Ectodermal cell (in vitro differentiated cells): ENCODE data around the gene MBD6.
"Not testable (repeated sequence)": the region's sequence is repeated elsewhere in the genome, so short reads cannot be mapped to it uniquely, and the experiment has no call there.

Experiments
- H3K27ac ChIP-seq: 2 replicates; pipeline ENCODE4 v1.7.0; 2013; ENCODE audit warnings: mild to moderate bottlenecking, low read depth, low read length; ENCODE audit not compliant: insufficient read depth, poor library complexity, severe bottlenecking
- H3K27me3 ChIP-seq: 2 replicates; pipeline ENCODE4 v1.7.0; 2013; ENCODE audit warnings: mild to moderate bottlenecking, low read length; ENCODE audit not compliant: insufficient read depth, control insufficient read depth, poor library complexity, severe bottlenecking
- H3K36me3 ChIP-seq: one replicate; pipeline ENCODE4 v1.7.0; 2013; ENCODE audit warnings: low read length; ENCODE audit not compliant: control insufficient read depth, insufficient read depth
- H3K4me1 ChIP-seq: one replicate; pipeline ENCODE4 v1.7.0; 2013; ENCODE audit warnings: low read length; ENCODE audit not compliant: control insufficient read depth, insufficient read depth
- H3K4me3 ChIP-seq: 2 replicates; pipeline ENCODE4 v1.7.0; 2013; ENCODE audit warnings: low read depth, low read length, control low read depth; ENCODE audit not compliant: insufficient read depth
- H3K9me3 ChIP-seq: 2 replicates; pipeline ENCODE4 v1.7.0; 2013; ENCODE audit warnings: mild to moderate bottlenecking, low read length, moderate library complexity; ENCODE audit not compliant: control insufficient read depth
- WGBS, 2 experiments: methylation state at CpG; one replicate each; pipeline ENCODE4 v1.1.7; 2013; ENCODE audit warnings: missing lambda C conversion rate in 2 of 2; 5-methylcytosine and 5-hydroxymethylcytosine counted together

Gene MBD6

GRCh38 chr12:57558864-57559263, 36.2 kb downstream of the MBD6 start:
- Histone ChIP-seq H3K4me1 (peaks cover under 1% of the 10 kb centered on the region), H3K27me3 (no peaks in the 10 kb centered on the region), H3K4me3 (no peak overlapping the region), H3K9me3 (no peaks in the 10 kb centered on the region), H3K36me3 (no peaks in the 10 kb centered on the region), H3K27ac (no peak overlapping the region)
- WGBS, 2 experiments: 83 to 90% methylated on average over 4 of the region's 4 CpGs

- Histone ChIP-seq H3K4me3 (no peak overlapping the region), H3K27me3 (no peaks in the 10 kb centered on the region), H3K36me3 (no peaks in the 10 kb centered on the region), H3K4me1 (no peaks in the 10 kb centered on the region), H3K9me3 (no peaks in the 10 kb centered on the region), H3K27ac (no peak overlapping the region)
- 94 to 100% methylated on average over 2 of the region's 2 CpGs for WGBS, 2 experiments
These were observed 37.9 kb downstream of the MBD6 start for GRCh38 chr12:57560516-57560915.

GRCh38 chr12:57561117-57561516, 38.5 kb downstream of the MBD6 start:
- not testable (repeated sequence) for H3K27ac ChIP-seq, H3K4me1 ChIP-seq, H3K27me3 ChIP-seq, H3K9me3 ChIP-seq, H3K36me3 ChIP-seq, H3K4me3 ChIP-seq
- WGBS, 2 experiments: 89 to 100% methylated on average over 1 of the region's 1 CpG

GRCh38 chr12:57563358-57563757, 40.7 kb downstream of the MBD6 start:
- H3K4me1 ChIP-seq: no peaks in the 10 kb centered on the region

GRCh38 chr12:57564178-57564740, 41.6 kb downstream of the MBD6 start:
- WGBS, 2 experiments: 93 to 94% methylated on average over 7 of the region's 7 CpGs
- Histone ChIP-seq H3K27me3 (no peaks in the 10 kb centered on the region), H3K27ac (no peak overlapping the region)

More at GRCh38 chr12:57563358-57563757, 40.7 kb downstream of the MBD6 start:
- no peak overlapping the region for H3K4me3 ChIP-seq
- no peaks in the 10 kb centered on the region for H3K36me3 ChIP-seq
- H3K27me3 ChIP-seq: no peaks in the 10 kb centered on the region
- H3K27ac ChIP-seq: no peak overlapping the region
- H3K9me3 ChIP-seq: no peaks in the 10 kb centered on the region
- WGBS, 2 experiments: 92 to 94% methylated on average over 4 of the region's 4 CpGs

GRCh38 chr12:57568838-57569237, 46.2 kb downstream of the MBD6 start:
- Histone ChIP-seq H3K4me3 (no peak overlapping the region), H3K27ac (no peak overlapping the region), H3K27me3 (no peaks in the 10 kb centered on the region), H3K4me1 (no peaks in the 10 kb centered on the region), H3K36me3 (peaks cover 10% of the 10 kb centered on the region), H3K9me3 (no peaks in the 10 kb centered on the region)
- 92% methylated on average over 6 of the region's 6 CpGs for WGBS, 2 experiments

More at GRCh38 chr12:57564178-57564740, 41.6 kb downstream of the MBD6 start:
- no peak overlapping the region for H3K4me3 ChIP-seq
- no peaks in the 10 kb centered on the region for H3K36me3 ChIP-seq
- no peaks in the 10 kb centered on the region for H3K9me3 ChIP-seq
- no peaks in the 10 kb centered on the region for H3K4me1 ChIP-seq

GRCh38 chr12:57569858-57570257, 47.2 kb downstream of the MBD6 start:
- H3K27me3 ChIP-seq: no peaks in the 10 kb centered on the region
- no peaks in the 10 kb centered on the region for H3K4me1 ChIP-seq
- peaks cover 14% of the 10 kb centered on the region for H3K36me3 ChIP-seq
- H3K4me3 ChIP-seq: no peak overlapping the region
- H3K9me3 ChIP-seq: no peaks in the 10 kb centered on the region
- 93 to 96% methylated on average over 18 of the region's 18 CpGs for WGBS, 2 experiments
- no peak overlapping the region for H3K27ac ChIP-seq

- not testable (repeated sequence) for H3K27ac ChIP-seq, H3K9me3 ChIP-seq, H3K4me1 ChIP-seq, H3K4me3 ChIP-seq, H3K27me3 ChIP-seq
- H3K36me3 ChIP-seq: peaks cover 17% of the 10 kb centered on the region
- WGBS, 2 experiments: 78 to 86% methylated on average over 10 to 13 of the region's 13 CpGs
These were observed 47.8 kb downstream of the MBD6 start for GRCh38 chr12:57570438-57570837.

- H3K4me1 ChIP-seq: no peaks in the 10 kb centered on the region
- H3K4me3 ChIP-seq: no peak overlapping the region
- H3K9me3 ChIP-seq: no peaks in the 10 kb centered on the region
- no peak overlapping the region for H3K27ac ChIP-seq
- H3K27me3 ChIP-seq: no peaks in the 10 kb centered on the region
- 96 to 97% methylated on average over 12 of the region's 12 CpGs for WGBS, 2 experiments
- peaks cover 30% of the 10 kb centered on the region for H3K36me3 ChIP-seq
These were observed 49.5 kb downstream of the MBD6 start for GRCh38 chr12:57571926-57572762.

- Histone ChIP-seq H3K4me3 (no peak overlapping the region), H3K4me1 (no peaks in the 10 kb centered on the region), H3K36me3 (peaks cover 33% of the 10 kb centered on the region), H3K9me3 (no peaks in the 10 kb centered on the region), H3K27me3 (no peaks in the 10 kb centered on the region), H3K27ac (no peak overlapping the region)
- 93% methylated on average over 10 of the region's 10 CpGs for WGBS, 2 experiments
These were observed 52.2 kb downstream of the MBD6 start for GRCh38 chr12:57574795-57575194.
